Loucy (cell line): ENCODE measurements around the gene CACNB1.

Experiments
- H2AFZ ChIP-seq: fragments of 200-600 bp; sonication (generic); 2 replicates; pipeline ENCODE4 v1.6.0; 2016; ENCODE audit warnings: antibody characterized with exemption, mild to moderate bottlenecking, low read length, moderate library complexity
- H3F3A ChIP-seq: fragments of 200-600 bp; 2 replicates; pipeline ENCODE4 v1.6.0; 2016; ENCODE audit warnings: antibody characterized with exemption, low read depth, mild to moderate bottlenecking
- H3K27me3 ChIP-seq: fragments of 200-600 bp; sonication (generic); 2 replicates; pipeline ENCODE4 v1.6.1; 2014; ENCODE audit warnings: low read length, mild to moderate bottlenecking; ENCODE audit not compliant: insufficient read depth, poor library complexity, severe bottlenecking
- H3K36me3 ChIP-seq: fragments of 200-600 bp; sonication (generic); 2 replicates; pipeline ENCODE4 v1.6.1; 2016; ENCODE audit warnings: low read length; ENCODE audit not compliant: insufficient read depth
- H3K4me1 ChIP-seq: fragments of 200-600 bp; sonication (generic); 2 replicates; pipeline ENCODE4 v1.5.1; 2014; ENCODE audit warnings: low read length, mild to moderate bottlenecking; ENCODE audit not compliant: insufficient read depth, poor library complexity, severe bottlenecking
- H3K4me2 ChIP-seq: fragments of 200-600 bp; sonication (generic); 2 replicates; pipeline ENCODE4 v1.6.0; 2014; ENCODE audit warnings: antibody characterized with exemption, low read length, low read depth, mild to moderate bottlenecking; ENCODE audit not compliant: poor library complexity, severe bottlenecking
- H3K4me3 ChIP-seq: fragments of 200-600 bp; sonication (generic); 2 replicates; pipeline ENCODE4 v1.5.1; 2014; ENCODE audit warnings: low read length, mild to moderate bottlenecking, mixed read lengths; ENCODE audit not compliant: poor library complexity, severe bottlenecking
- H3K79me2 ChIP-seq: fragments of 200-600 bp; sonication (generic); 2 replicates; pipeline ENCODE4 v1.6.1; 2014; ENCODE audit warnings: low read length; ENCODE audit not compliant: insufficient read depth
- H3K9ac ChIP-seq: fragments of 200-600 bp; sonication (generic); 2 replicates; pipeline ENCODE4 v1.6.0; 2014; ENCODE audit warnings: mild to moderate bottlenecking, low read depth, low read length, moderate library complexity; ENCODE audit not compliant: poor library complexity, severe bottlenecking
- H3K9me2 ChIP-seq: fragments of 200-600 bp; sonication (generic); replicated peaks from 2 replicates; pipeline ENCODE4 v1.6.1; 2016; ENCODE audit warnings: low read depth, low read length, mixed read lengths
- H3K9me3 ChIP-seq: fragments of 200-600 bp; sonication (generic); 2 replicates; pipeline ENCODE4 v1.6.1; 2014; ENCODE audit warnings: mild to moderate bottlenecking, antibody characterized with exemption, low read length, low read depth; ENCODE audit not compliant: insufficient read depth
- H4K20me1 ChIP-seq: fragments of 200-600 bp; sonication (generic); 2 replicates; pipeline ENCODE4 v1.6.0; 2014; ENCODE audit warnings: antibody characterized with exemption, low read length, mild to moderate bottlenecking; ENCODE audit not compliant: insufficient read depth, poor library complexity, severe bottlenecking
- EZH2phosphoT487 ChIP-seq: fragments of 200-600 bp; IDR thresholded peaks from 2 replicates; pipeline ENCODE4 v1.6.1; 2018; ENCODE audit warnings: antibody characterized with exemption, mild to moderate bottlenecking, moderate library complexity, borderline replicate concordance
- TF ChIP-seq, protein P1 (sequence below): fragments of 200-600 bp; sonication (generic); conservative IDR thresholded peaks from 2 replicates; pipeline ENCODE4 v1.5.1; 2014; ENCODE audit warnings: mild to moderate bottlenecking, antibody characterized with exemption, low read length

CACNB1 gene

DNA sequence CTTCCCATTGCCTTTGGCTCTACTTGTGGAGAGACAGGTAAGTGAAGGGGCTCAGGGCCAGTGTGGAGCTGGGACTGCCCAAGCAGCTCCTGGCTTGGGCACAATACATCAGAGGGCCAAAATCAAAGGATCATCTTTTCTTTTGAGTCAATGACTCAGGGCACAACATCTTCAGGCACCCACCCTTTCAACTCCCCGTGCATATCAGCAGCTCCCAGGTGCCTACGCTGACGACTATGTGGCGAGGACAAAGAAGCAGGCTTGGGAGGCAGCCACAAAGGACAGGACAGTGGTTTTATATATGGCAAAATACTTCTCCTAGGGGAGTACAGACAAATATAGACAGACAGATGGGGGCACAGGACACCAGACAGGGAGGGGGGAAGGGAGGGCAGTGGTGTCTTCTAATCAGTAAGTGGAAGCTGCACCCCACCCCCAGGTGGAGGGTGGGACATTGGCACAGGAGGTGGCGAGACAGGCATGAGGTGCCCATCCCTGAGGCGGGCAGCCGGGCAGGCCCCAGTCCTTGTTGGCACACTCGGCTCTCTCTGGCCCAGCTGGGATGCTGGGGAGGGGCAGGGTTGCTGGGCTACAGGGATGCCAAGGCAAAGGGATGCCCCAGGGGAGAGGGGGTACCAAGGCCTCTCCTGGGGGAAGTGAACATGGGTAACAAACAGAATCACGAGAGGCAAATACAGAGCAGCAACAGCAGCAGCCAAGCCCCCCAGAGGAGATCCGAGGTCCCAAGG lies 23.8 kb downstream of the CACNB1 start:
- H3K9me2 ChIP-seq, result no peaks in the 10 kb centered on the region
- H3K27me3 ChIP-seq, result no peaks in the 10 kb centered on the region
- peak overlapping the region; percentile 27 for H3K4me3 ChIP-seq
- H3K36me3 ChIP-seq, result peaks cover 33% of the 10 kb centered on the region; the same call in 1 of the 2 replicates
- no peaks in the 10 kb centered on the region for H3K9me3 ChIP-seq
- no peak overlapping the region for H2AFZ ChIP-seq
- peak overlapping the region; percentile 61 for H3K9ac ChIP-seq
- H3K4me2 ChIP-seq, result peak overlapping the region; percentile 58
- peaks cover 76% of the 10 kb centered on the region for H3K4me1 ChIP-seq
- H3K79me2 ChIP-seq, result no peaks in the 10 kb centered on the region
- no peaks in the 10 kb centered on the region for H4K20me1 ChIP-seq
- H3F3A ChIP-seq, result 0 out of 2 replicates have a peak, but pooled peaks cover 2% of the 10 kb centered on the region
- TF ChIP-seq EZH2phosphoT487, result no peak
- TF ChIP-seq, protein P1, sequence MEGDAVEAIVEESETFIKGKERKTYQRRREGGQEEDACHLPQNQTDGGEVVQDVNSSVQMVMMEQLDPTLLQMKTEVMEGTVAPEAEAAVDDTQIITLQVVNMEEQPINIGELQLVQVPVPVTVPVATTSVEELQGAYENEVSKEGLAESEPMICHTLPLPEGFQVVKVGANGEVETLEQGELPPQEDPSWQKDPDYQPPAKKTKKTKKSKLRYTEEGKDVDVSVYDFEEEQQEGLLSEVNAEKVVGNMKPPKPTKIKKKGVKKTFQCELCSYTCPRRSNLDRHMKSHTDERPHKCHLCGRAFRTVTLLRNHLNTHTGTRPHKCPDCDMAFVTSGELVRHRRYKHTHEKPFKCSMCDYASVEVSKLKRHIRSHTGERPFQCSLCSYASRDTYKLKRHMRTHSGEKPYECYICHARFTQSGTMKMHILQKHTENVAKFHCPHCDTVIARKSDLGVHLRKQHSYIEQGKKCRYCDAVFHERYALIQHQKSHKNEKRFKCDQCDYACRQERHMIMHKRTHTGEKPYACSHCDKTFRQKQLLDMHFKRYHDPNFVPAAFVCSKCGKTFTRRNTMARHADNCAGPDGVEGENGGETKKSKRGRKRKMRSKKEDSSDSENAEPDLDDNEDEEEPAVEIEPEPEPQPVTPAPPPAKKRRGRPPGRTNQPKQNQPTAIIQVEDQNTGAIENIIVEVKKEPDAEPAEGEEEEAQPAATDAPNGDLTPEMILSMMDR, result no peak

DNA sequence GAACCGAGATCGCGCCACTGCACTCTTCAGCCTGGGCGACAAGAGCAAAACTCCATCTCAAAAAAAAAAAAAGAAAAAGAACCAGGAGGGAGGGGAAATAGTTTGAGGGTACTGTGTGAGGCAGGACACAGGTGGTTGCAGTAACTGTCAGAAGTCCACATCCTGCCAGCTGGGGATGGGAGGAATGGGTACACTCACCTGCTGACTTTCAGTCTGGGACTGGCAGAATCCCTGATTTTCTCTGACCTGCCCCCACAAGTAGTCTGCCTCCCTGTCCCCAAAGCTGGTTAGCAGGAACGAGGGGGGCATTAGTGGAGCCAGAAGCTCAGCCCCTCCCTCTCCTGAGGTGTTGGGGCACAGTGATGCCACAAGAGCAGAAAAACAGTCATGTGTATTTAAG lies 24.4 kb downstream of the CACNB1 start:
- H3F3A ChIP-seq, result 0 out of 2 replicates have a peak, but pooled peaks cover 2% of the 10 kb centered on the region
- no peaks in the 10 kb centered on the region for H4K20me1 ChIP-seq
- H3K9me2 ChIP-seq, result no peaks in the 10 kb centered on the region
- H3K27me3 ChIP-seq, result no peaks in the 10 kb centered on the region
- H2AFZ ChIP-seq, result no peak overlapping the region
- H3K36me3 ChIP-seq, result peaks cover 29% of the 10 kb centered on the region; the same call in 1 of the 2 replicates
- H3K4me3 ChIP-seq, result peak overlapping the region; percentile 27
- H3K9ac ChIP-seq, result peak overlapping the region; percentile 61
- TF ChIP-seq EZH2phosphoT487, result no peak
- TF ChIP-seq, protein P1, result no peak
- H3K4me1 ChIP-seq, result peaks cover 79% of the 10 kb centered on the region
- H3K79me2 ChIP-seq, result no peaks in the 10 kb centered on the region
- H3K4me2 ChIP-seq, result peak overlapping the region; percentile 58
- H3K9me3 ChIP-seq, result no peaks in the 10 kb centered on the region

DNA sequence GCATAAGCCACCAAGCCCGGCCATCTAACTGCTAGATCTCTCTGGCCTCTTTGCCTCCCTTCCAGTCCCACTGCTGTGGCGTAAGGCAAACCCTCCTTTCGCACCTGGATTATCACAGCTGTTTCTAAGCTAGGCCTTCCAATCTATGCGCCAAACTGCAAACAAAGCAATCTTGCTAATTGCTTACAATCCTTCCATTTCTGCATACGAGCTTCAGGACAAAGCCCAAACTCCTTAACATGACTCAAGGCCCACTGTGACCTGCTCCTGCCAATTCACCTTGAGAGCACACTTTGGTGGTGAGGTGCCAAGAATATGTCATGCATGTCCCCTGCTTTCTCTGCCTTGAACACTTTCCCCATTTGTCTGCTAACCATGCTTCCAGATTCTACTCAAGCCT lies 25.5 kb downstream of the CACNB1 start:
- no peak overlapping the region for H2AFZ ChIP-seq
- TF ChIP-seq, protein P1, result no peak
- no peak for TF ChIP-seq EZH2phosphoT487
- peak overlapping the region; percentile 58 for H3K4me2 ChIP-seq
- peaks cover 17% of the 10 kb centered on the region; the same call in 1 of the 2 replicates for H3K36me3 ChIP-seq
- H3K9ac ChIP-seq, result peak overlapping the region; percentile 61
- H4K20me1 ChIP-seq, result no peaks in the 10 kb centered on the region
- H3K9me3 ChIP-seq, result no peaks in the 10 kb centered on the region
- peaks cover 85% of the 10 kb centered on the region for H3K4me1 ChIP-seq
- peaks cover 10% of the 10 kb centered on the region for H3F3A ChIP-seq
- no peaks in the 10 kb centered on the region for H3K79me2 ChIP-seq
- H3K4me3 ChIP-seq, result no peak overlapping the region
- no peaks in the 10 kb centered on the region for H3K27me3 ChIP-seq
- no peaks in the 10 kb centered on the region for H3K9me2 ChIP-seq
